Measurements from ENCODE around the gene CABP7. TPM values are rescaled to one million over a fixed set of nuclear protein-coding genes. Genes with fewer than 3 reads are reported as not detected.

CABP7 gene
- total RNA-seq, 1 experiment from 2014 or later: not detected

DNA sequence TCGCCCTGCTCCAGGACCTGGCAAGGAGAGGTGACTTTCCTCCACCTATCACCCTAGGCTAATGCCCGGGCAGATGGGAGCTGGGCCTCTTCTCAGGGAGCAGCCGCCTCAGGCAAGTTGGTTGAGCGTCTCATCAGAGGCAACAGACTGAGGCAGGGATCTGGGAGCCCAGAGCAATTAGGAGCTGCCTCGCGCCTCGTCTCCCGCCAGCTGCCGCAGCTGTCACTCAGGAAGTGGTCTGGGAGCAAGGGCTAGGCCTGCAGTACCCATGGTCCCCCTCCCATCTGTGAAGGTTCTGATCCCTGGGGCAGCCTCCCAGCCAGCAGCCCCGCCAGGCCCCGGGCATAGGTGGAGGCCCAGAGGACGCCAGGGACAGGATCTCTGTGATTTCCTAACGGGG lies 4.6 kb upstream of the CABP7 start:
- Histone ChIP-seq H3K36me3 (no peaks in the 10 kb centered on the region), H3K9me3 (no peaks in the 10 kb centered on the region), H3K27me3 (no peaks in the 10 kb centered on the region), H3K4me3 (no peak overlapping the region)
- DNase-seq: no peak

DNA sequence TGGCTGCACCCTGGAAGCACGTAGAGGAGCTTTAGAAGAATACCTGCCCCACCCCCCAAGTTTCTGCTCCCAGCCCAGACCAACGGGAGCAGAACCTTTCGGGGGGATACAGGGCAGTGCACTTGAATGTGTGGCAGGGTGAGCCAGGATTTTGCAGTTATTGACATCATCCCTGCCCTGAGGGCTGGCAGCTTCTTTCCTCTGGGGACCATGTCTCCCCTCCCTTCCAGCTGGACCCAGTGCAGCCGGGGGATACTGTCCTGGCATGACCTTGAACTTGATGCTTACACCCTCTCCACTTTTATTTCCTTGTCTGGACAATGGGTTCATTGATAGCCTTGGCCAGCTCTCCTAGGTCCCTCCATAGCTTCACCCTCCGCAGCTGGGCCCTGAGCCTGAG lies 4.1 kb upstream of the CABP7 start:
- H3K27me3 ChIP-seq: no peaks in the 10 kb centered on the region
- H3K4me3 ChIP-seq: no peak overlapping the region

DNA sequence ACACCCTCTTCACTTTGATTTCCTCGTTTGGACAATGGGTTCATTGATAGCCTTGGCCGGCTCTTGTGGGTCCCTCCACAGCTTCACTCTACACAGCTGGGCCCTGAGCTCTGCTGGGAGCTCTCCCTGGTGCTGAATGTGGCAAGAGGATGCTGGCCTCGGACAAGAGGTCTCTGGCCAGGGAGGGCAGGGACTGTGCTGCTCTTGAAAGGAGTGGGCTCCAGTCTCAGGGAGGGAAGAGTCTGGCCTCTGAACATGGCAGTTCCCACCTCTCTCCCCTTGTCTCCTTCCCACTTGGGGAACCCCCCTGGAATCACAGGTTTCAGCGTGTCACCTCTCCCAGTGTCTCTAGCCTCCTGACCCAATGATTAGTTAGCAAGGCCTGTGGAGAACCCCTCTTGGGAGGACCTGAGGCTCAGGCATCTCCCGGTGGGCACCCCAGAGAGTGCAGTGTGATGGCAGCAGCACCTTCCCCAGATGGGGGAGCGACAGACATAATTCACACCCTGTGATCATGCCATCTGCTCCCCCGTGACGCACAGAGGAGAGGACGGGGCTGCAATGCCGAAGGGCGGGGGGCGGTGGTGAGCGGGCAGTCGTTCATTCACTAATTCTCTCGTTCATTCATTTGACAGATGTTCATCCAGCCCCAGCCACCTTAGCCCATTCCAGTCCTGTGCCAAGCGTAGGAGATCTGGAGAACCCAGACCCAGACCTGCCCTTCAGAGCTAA lies 2.8 kb upstream of the CABP7 start:
- Histone ChIP-seq H3K9me3 (no peaks in the 10 kb centered on the region), H3K4me3 (no peak overlapping the region), H3K27me3 (no peaks in the 10 kb centered on the region), H3K36me3 (no peaks in the 10 kb centered on the region)
- DNase-seq: peak; percentile 49

More for the DNA sequence above, 4.1 kb upstream of the CABP7 start:
- Histone ChIP-seq H3K36me3 (no peaks in the 10 kb centered on the region), H3K9me3 (no peaks in the 10 kb centered on the region)
- DNase-seq: no peak

DNA sequence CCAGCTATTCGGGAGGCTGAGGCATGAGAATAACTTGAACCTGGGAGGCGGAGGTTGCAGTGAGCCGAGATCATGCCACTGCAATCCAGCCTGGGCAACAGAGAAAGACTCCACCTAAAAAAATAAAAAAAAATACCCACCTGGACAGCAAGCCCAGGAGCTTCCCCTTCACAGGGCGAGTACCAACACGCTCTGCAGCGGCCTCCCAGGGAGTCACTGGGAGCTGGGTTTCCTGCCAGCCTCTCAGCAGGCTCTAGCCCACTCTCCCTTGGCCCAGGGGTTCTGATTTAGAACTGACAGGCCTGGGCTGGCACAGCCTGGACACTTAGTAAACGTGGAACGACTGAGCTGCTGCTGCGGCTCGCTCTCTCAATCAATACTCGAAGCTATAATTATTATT lies 2.0 kb upstream of the CABP7 start:
- H3K27me3 ChIP-seq: no peaks in the 10 kb centered on the region

DNA sequence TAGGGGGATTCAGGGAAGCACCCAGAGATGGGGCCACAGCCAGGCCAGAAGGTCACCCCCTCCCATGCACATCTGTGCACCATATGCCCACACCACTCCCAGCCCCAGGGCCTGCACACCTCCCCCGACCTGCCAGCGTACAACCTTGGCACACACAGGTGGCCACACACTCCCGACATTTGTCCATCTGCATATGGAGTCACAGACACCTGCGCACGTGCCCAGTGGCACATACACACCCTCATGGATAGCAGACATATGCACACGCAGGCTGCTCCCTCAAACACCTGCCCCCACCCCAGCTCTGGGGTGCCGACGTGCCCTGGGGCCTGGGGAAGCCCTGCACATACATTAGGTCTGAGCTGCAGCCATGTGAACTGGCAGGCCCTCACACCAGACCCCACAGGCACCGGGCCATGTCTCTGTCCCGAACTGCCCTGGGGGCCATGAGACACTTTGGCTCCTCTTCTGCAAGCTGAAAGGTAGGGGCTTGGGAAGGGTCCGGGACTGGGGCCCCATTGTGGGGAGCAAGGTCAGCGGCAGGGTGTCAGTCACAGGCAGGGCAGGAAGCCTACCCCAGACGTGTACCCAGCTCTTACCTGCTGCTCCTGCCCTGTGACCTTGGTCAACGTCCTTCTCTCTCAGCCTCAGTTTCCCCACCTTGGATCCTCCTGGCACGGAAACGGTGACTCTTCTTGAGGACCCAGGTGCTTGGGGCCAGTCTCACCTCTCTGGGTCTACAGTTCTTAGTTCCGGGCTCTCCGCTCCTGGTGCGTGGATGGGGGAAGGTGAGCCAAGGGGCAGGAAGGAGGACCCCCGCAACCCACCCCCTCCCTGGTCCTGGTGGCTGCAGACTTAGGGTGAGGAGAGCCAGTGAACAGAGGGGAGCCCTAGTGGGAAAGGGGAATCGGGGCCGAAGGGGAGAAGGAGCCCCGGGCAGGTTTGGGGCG lies 579 bp upstream of the CABP7 start:
- H3K27me3 ChIP-seq: no peaks in the 10 kb centered on the region

More for the DNA sequence above, 2.0 kb upstream of the CABP7 start:
- Histone ChIP-seq H3K4me3 (no peak overlapping the region), H3K9me3 (no peaks in the 10 kb centered on the region), H3K36me3 (no peaks in the 10 kb centered on the region)
- no peak for DNase-seq

DNA sequence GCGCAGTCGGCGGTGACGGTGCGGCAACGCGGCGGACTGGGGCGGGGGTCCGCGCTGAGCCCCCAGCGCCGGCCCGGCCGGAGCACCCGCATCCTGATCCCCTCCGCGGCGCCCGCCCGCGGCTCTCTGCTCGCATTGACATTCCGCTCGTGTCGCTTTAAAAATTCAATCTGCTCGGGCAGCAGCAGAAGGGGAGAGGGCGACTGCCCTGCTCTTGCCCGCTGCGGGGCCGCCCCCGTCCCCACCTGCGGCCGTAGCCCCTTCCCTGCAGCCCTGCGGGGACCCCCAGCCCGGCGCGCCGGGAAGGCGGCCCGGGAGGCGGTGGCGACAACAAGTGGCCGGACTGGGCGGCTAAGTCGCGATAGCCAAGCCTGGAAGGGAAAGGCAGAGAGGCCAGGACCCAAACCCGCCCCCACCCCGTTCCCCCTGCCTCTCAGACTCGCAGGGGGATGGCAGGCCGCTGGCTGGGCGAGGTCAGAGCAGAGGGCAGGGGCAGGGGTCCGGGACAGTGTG lies 1.1 kb downstream of the CABP7 start:
- no peaks in the 10 kb centered on the region for H3K36me3 ChIP-seq
- no peaks in the 10 kb centered on the region for H3K27me3 ChIP-seq
- no peak overlapping the region for H3K4me3 ChIP-seq
- no peak for DNase-seq
- H3K9me3 ChIP-seq: no peaks in the 10 kb centered on the region

More for the DNA sequence above, 579 bp upstream of the CABP7 start:
- Histone ChIP-seq H3K9me3 (no peaks in the 10 kb centered on the region), H3K36me3 (no peaks in the 10 kb centered on the region), H3K4me3 (no peak overlapping the region)
- no peak for DNase-seq

DNA sequence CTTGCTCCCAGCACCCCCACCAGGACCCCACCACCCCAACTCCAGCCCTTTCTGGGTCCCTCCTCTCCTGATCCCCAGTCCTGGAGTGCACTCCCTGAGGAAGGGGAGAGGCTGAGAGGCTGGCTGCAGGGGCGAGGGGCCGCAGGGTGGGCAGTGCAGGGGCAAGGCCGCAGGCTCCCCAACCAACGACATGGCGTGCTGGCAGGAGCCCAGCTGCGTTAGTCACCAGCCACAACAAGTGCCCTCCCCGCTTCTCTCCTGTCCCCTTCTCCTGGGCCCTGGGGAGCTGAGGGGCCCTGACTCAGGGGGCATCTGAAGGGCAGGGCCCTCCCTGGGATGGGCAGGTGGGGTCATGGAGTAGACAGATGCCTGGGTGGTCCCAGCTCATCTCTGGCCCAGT lies 2.3 kb downstream of the CABP7 start:
- H3K36me3 ChIP-seq: no peaks in the 10 kb centered on the region
- no peaks in the 10 kb centered on the region for H3K9me3 ChIP-seq
- no peak overlapping the region for H3K4me3 ChIP-seq
- DNase-seq: no peak
- H3K27me3 ChIP-seq: no peaks in the 10 kb centered on the region

DNA sequence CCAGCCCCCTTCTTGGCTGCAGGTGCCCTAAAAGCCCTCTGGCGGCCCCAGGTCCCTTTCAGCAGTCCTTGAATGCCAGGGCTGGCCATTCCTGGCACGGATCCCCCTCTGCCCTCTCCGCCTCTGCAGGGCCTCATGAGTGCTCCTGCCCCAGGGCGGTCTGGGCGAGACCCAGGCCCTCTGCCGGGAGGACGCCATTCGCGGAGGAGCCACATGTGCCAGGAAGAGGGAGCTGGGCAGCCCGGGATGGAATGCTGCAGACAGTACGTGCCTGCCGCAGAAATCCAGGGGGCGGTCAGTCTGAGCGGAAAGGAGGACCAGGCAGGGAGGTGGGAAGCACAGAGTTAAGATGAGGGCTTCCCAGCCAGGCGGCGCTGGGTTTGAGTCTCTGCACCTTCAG lies 2.8 kb downstream of the CABP7 start:
- Histone ChIP-seq H3K9me3 (no peaks in the 10 kb centered on the region), H3K36me3 (no peaks in the 10 kb centered on the region), H3K27me3 (no peaks in the 10 kb centered on the region), H3K4me3 (no peak overlapping the region)
- DNase-seq: no peak

DNA sequence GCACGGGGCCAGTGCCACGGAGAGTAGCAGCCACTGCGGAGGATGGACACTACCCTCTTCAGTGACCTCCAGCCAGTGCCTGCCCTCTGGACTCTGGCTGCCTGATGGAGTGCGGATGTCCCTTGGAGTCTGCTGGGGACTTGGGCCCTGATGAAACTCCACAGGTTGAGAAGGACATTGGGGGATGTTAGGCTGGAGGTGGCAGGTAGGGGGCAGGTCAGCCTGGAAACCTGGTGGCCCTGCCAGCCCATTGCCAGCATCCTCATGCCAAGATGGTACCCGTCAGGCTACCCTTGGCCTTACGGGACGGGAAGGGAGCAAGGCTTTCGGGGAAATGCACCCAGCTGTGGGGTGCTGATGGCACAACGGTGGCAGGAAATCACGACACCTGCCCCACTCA lies 4.0 kb downstream of the CABP7 start:
- Histone ChIP-seq H3K36me3 (no peaks in the 10 kb centered on the region), H3K4me3 (no peak overlapping the region), H3K27me3 (no peaks in the 10 kb centered on the region), H3K9me3 (no peaks in the 10 kb centered on the region)
- DNase-seq: no peak

DNA sequence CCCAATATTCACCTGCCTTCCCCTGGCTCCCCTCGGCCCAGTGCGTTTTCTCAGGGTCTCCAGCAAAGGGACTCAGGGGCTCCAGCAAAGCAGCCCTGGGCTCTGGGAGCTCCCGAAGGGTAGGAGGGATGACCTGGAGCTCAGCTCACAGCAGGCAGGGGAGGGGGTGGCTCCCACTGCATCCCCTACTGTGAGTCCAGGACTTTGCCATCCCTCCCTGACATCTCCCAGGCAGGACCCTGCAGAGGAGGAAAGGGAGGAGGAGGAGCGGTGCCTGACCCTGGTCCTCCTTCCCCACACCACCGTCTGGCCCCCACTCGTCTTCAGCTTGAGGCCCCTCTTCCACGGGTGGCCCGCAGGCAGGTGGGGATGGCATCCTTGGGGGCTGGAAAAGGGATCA lies 5.0 kb downstream of the CABP7 start:
- Histone ChIP-seq H3K4me3 (no peak overlapping the region), H3K9me3 (no peaks in the 10 kb centered on the region), H3K36me3 (no peaks in the 10 kb centered on the region), H3K27me3 (no peaks in the 10 kb centered on the region)
- no peak for DNase-seq

DNA sequence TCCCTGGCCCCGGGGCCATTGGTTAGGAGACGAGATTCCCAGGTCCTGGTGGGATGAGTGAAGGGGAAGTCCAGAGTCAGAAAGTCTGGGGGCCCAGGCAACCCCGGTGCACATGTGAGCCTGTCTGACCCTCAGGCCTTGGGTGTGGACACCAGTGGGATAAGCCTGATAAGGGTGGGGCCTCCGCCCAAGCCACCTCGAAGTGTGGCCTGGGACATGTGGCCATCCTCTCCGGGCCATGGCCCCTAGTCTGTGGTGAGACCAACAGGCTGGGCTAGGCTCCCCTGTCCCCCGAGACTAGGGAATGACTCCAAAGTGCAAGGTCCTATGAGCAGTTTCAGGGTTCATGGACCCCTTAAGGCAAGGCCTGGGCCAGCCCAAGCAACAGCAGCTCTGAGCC lies 6.3 kb downstream of the CABP7 start:
- no peak overlapping the region for H3K4me3 ChIP-seq
- no peak for DNase-seq
- no peaks in the 10 kb centered on the region for H3K36me3 ChIP-seq
- no peaks in the 10 kb centered on the region for H3K9me3 ChIP-seq
- no peaks in the 10 kb centered on the region for H3K27me3 ChIP-seq

DNA sequence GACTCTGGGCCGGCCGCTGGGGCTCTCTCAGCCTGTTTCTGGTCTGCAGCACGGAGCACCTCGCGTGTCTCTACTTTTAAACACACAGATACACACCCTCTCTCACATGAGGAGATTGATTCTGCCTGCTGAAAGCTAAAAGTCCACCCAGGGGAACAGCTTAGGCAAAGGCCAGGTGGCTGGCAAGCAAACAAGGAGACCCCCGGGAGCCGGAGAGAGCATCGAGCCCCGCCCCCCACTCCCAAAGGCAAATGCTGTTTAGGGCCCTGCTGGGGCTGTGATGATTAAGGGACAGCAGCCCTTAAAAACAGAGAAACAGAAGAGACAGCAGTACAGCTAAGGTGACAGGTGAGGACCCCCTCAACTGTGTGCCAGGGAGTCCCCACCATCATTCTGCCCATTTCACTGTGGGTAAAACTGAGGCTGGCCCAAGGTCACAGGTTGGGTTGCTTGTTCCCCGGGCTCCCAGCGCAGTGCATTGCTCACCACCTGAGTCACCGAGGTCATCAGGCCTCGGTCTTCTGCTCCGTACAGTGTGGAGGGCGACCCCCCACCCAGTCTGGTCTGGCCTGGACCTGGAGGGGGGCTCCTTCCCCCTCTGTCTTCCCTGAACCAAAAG lies 6.8 kb downstream of the CABP7 start:
- no peak for DNase-seq
- Histone ChIP-seq H3K9me3 (no peaks in the 10 kb centered on the region), H3K27me3 (no peaks in the 10 kb centered on the region), H3K36me3 (no peaks in the 10 kb centered on the region), H3K4me3 (no peak overlapping the region)

DNA sequence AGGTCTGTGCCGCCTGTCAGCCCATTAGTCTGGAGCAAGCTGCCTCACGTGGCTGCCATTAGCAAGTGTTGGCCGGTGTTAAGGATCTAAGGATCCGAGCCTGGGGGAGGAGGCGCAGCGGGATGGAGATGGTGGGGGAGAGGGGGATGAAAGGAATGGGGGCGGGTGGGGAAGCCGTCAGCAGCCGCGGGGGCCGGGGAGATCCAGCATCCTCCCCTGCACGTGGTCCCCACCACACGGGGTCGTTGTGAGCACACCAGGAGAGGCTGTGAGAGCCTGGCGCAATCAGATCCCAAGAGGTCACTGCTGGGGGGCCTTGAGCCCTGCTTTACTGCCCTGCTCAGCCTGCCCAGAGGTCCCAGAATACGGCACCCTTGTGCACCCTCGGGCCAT lies 7.3 kb downstream of the CABP7 start:
- H3K9me3 ChIP-seq: no peaks in the 10 kb centered on the region
- no peak overlapping the region for H3K4me3 ChIP-seq
- no peaks in the 10 kb centered on the region for H3K27me3 ChIP-seq
- no peaks in the 10 kb centered on the region for H3K36me3 ChIP-seq
- DNase-seq: no peak

DNA sequence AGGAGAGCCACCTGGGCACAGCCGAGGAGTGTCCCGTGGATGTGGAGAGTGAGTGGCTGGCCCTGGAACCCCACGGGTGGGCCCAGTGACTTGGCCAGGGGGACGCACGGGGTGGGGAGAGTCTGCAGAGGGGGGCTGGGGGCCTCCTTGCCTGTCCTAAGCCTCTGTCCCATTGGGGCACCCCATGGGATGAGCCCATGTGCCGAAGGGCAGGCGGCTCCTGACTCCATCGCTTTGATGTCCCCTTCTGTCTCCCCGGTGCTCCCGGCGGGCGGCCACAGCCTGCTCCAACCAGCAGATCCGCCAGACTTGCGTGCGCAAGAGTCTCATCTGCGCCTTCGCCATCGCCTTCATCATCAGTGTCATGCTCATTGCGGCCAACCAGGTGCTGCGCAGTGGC lies 9.4 kb downstream of the CABP7 start:
- no peaks in the 10 kb centered on the region for H3K27me3 ChIP-seq
- H3K9me3 ChIP-seq: no peaks in the 10 kb centered on the region
- no peaks in the 10 kb centered on the region for H3K36me3 ChIP-seq
- no peak for DNase-seq
- no peak overlapping the region for H3K4me3 ChIP-seq

DNA sequence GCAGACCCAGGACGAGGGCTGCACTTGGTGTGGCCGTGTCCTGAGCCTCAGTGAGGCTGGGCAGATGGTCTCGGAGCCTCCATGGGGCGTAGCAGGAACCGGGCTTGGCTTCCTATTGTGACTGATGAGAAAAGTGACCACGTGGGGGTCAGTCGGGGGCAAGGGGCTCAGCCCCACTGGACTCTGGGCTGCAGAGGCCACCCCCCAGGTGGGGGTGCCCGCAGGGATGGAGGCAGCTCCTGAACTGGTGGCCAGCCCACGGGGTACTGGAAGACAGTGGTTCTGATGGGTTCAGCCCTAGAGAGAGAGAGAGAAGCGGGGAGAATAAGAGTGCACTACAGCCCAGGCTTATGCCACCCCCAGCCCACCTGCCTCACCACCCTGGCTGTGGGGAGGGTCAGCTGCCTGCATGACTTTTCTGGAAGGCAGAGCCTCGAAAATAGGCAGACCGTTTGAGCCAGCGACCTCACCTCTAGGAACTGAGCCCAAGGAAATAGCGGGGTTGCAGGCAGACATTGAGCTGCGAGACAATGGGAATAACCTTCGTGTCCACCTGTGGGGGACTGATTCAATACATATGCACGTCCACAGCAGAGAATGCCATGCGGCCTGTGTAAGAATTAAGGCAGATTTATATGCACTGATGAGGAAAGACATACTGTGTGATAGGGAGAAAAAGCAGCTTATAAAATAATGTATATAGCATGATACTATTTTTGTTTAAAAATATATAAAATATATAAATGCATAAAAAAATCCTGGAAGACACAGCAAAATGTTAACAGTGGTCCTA lies 11.5 kb downstream of the CABP7 start:
- Histone ChIP-seq H3K27me3 (no peaks in the 10 kb centered on the region), H3K36me3 (no peaks in the 10 kb centered on the region), H3K9me3 (no peaks in the 10 kb centered on the region), H3K4me3 (no peak overlapping the region)
- DNase-seq: no peak

DNA sequence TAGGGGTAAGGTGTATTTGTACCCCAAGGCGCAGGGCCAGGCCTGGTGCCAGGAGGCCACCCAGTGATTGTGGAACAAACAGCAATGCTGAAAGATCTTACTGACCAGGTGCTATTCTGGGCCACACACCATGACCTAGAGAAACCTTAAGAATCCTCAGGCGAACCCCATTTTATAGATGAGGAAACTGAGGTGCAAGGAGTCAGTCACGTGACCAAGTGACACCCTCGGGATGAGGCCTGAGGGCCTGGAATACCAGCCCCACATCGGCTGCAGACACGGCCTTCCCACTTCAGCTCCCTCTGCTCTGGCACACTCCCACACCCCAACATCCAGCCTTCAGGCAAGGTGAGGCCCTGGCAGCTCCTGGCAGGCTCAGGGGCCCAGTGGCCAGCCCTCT lies 13.1 kb downstream of the CABP7 start:
- no peak overlapping the region for H3K4me3 ChIP-seq
- H3K36me3 ChIP-seq: no peaks in the 10 kb centered on the region
- no peaks in the 10 kb centered on the region for H3K9me3 ChIP-seq
- no peak for DNase-seq
- no peaks in the 10 kb centered on the region for H3K27me3 ChIP-seq

Data from MG63 (cell line).